ENCODE results near the gene TSPAN15. TPM values are rescaled to one million over a fixed set of nuclear protein-coding genes. Genes with fewer than 3 reads are reported as not detected.

Gene TSPAN15
- polyA plus RNA-seq, 1 donor (not counting 4 experiments of a cell fraction or from before 2014, with no cell fraction given) = 2.1 TPM

DNA sequence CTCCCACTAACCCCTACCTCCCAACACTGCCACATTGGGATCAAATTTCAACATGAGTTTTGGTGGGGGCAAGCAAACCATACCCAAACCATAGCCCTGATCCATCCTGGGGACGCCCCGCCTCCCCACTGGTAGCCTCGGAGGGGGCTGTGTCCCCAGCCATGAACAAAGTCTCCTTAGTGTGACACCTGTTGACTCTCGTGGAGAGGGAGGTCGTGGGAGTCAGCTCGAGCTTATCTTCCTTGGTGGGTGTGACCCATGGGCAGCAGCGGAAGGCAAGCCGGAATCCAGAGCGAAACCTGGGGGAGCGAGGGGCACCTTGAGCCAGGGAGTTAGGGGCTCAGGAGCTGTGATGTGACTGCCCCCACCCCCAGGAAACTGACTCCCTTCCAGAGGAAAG is 46.5 kb upstream of the TSPAN15 start:
- Histone ChIP-seq H2AFZ (ENCODE audit: control insufficient read depth, low read length) (no peak overlapping the region), H3K36me3 (ENCODE audit: control insufficient read depth in 2 of 2, extremely low read depth in 1 of 2, insufficient read depth in 2 of 2, low read length in 2 of 2) (peaks cover 11 to 16% of the 10 kb centered on the region in 2 experiments), H3K9ac (ENCODE audit: control insufficient read depth, extremely low read depth, insufficient read depth, low read length) (no peak overlapping the region), H3K27me3 (ENCODE audit: control insufficient read depth, extremely low read depth, insufficient read depth, low read length) (no peaks in the 10 kb centered on the region), H3K4me3 (ENCODE audit: control insufficient read depth in 2 of 3, extremely low read depth in 1 of 3, insufficient read depth in 2 of 3, low read depth in 1 of 3, low read length in 3 of 3) (no peak overlapping the region), H3K9me1 (ENCODE audit: control insufficient read depth, extremely low read depth, insufficient read depth, low read length) (peaks cover 4% of the 10 kb centered on the region), H3K4me2 (ENCODE audit: control insufficient read depth, extremely low read depth, insufficient read depth, low read depth, low read length) (no peak overlapping the region), H3K4me1 (ENCODE audit: control insufficient read depth, extremely low read depth, insufficient read depth, low read length) (peaks cover 27% of the 10 kb centered on the region), H3K9me3 (ENCODE audit: control insufficient read depth, low read depth, low read length) (no peaks in the 10 kb centered on the region), H3K79me2 (ENCODE audit: control insufficient read depth, insufficient read depth, low read length) (no peaks in the 10 kb centered on the region), H3K27ac (ENCODE audit: control insufficient read depth, insufficient read depth, low read length) (no peak overlapping the region), H4K20me1 (ENCODE audit: control insufficient read depth, extremely low read depth, insufficient read depth, low read length) (no peaks in the 10 kb centered on the region)
- TF ChIP-seq, protein P1, sequence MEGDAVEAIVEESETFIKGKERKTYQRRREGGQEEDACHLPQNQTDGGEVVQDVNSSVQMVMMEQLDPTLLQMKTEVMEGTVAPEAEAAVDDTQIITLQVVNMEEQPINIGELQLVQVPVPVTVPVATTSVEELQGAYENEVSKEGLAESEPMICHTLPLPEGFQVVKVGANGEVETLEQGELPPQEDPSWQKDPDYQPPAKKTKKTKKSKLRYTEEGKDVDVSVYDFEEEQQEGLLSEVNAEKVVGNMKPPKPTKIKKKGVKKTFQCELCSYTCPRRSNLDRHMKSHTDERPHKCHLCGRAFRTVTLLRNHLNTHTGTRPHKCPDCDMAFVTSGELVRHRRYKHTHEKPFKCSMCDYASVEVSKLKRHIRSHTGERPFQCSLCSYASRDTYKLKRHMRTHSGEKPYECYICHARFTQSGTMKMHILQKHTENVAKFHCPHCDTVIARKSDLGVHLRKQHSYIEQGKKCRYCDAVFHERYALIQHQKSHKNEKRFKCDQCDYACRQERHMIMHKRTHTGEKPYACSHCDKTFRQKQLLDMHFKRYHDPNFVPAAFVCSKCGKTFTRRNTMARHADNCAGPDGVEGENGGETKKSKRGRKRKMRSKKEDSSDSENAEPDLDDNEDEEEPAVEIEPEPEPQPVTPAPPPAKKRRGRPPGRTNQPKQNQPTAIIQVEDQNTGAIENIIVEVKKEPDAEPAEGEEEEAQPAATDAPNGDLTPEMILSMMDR (optimal IDR thresholded peaks at IDR 0.05 in 1 of 3, IDR thresholded peaks at IDR 0.05 in 1 of 3, conservative IDR thresholded peaks at IDR 0.05 in 1 of 3; ENCODE audit: extremely low read depth in 1 of 3, insufficient read depth in 2 of 3, low read length in 3 of 3) = no peak
- DNase-seq (ENCODE audit: low read depth, low spot score) = no peak
- FAIRE-seq = no peak
- dilution Hi-C loops (cut with MboI; ENCODE audit: extremely low pct_ligation_motif_present, low sequenced_read_pairs) = no loop called here

DNA sequence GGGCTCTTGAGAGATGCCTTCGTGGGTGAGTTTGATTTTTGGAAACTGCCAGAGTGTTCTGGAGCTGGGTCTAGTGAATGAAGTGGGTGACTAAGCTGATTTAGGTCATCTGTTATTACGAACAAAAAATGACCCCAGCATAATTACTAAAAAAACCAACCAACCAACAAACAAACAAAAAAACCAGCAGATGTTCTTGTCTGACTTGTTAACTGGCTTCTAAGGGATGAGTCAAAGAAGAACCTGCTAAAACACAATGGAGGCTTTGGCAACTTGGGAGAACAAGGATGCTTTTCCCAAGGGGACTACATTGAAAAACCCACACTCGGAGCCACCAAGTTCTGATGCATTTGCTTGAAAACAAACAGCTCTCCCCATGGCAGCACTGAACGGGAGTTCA is 46.0 kb upstream of the TSPAN15 start:
- Histone ChIP-seq H4K20me1 (ENCODE audit: control insufficient read depth, extremely low read depth, insufficient read depth, low read length) (no peaks in the 10 kb centered on the region), H3K9ac (ENCODE audit: control insufficient read depth, extremely low read depth, insufficient read depth, low read length) (no peak overlapping the region), H2AFZ (ENCODE audit: control insufficient read depth, low read length) (no peak overlapping the region), H3K36me3 (ENCODE audit: control insufficient read depth in 2 of 2, extremely low read depth in 1 of 2, insufficient read depth in 2 of 2, low read length in 2 of 2) (peaks cover 11 to 16% of the 10 kb centered on the region in 2 experiments), H3K79me2 (ENCODE audit: control insufficient read depth, insufficient read depth, low read length) (no peaks in the 10 kb centered on the region), H3K9me1 (ENCODE audit: control insufficient read depth, extremely low read depth, insufficient read depth, low read length) (peaks cover 4% of the 10 kb centered on the region), H3K4me1 (ENCODE audit: control insufficient read depth, extremely low read depth, insufficient read depth, low read length) (peaks cover 27% of the 10 kb centered on the region), H3K4me2 (ENCODE audit: control insufficient read depth, extremely low read depth, insufficient read depth, low read depth, low read length) (no peak overlapping the region), H3K9me3 (ENCODE audit: control insufficient read depth, low read depth, low read length) (no peaks in the 10 kb centered on the region), H3K27ac (ENCODE audit: control insufficient read depth, insufficient read depth, low read length) (no peak overlapping the region), H3K4me3 (ENCODE audit: control insufficient read depth in 2 of 3, extremely low read depth in 1 of 3, insufficient read depth in 2 of 3, low read depth in 1 of 3, low read length in 3 of 3) (no peak overlapping the region), H3K27me3 (ENCODE audit: control insufficient read depth, extremely low read depth, insufficient read depth, low read length) (no peaks in the 10 kb centered on the region)
- FAIRE-seq = no peak
- no peak for DNase-seq (ENCODE audit: low read depth, low spot score)
- dilution Hi-C loops (cut with MboI; ENCODE audit: extremely low pct_ligation_motif_present, low sequenced_read_pairs) = no loop called here
- TF ChIP-seq EZH2 (IDR thresholded peaks at IDR 0.05; ENCODE audit: low read length) = no peak
- TF ChIP-seq, protein P1 (optimal IDR thresholded peaks at IDR 0.05 in 1 of 3, IDR thresholded peaks at IDR 0.05 in 1 of 3, conservative IDR thresholded peaks at IDR 0.05 in 1 of 3; ENCODE audit: extremely low read depth in 1 of 3, insufficient read depth in 2 of 3, low read length in 3 of 3) = no peak
